ENCODE measurements around the gene ETV5.
A peak's percentile ranks its signal among the peaks of the same experiment; 100 is the strongest.

Gene ETV5

DNA sequence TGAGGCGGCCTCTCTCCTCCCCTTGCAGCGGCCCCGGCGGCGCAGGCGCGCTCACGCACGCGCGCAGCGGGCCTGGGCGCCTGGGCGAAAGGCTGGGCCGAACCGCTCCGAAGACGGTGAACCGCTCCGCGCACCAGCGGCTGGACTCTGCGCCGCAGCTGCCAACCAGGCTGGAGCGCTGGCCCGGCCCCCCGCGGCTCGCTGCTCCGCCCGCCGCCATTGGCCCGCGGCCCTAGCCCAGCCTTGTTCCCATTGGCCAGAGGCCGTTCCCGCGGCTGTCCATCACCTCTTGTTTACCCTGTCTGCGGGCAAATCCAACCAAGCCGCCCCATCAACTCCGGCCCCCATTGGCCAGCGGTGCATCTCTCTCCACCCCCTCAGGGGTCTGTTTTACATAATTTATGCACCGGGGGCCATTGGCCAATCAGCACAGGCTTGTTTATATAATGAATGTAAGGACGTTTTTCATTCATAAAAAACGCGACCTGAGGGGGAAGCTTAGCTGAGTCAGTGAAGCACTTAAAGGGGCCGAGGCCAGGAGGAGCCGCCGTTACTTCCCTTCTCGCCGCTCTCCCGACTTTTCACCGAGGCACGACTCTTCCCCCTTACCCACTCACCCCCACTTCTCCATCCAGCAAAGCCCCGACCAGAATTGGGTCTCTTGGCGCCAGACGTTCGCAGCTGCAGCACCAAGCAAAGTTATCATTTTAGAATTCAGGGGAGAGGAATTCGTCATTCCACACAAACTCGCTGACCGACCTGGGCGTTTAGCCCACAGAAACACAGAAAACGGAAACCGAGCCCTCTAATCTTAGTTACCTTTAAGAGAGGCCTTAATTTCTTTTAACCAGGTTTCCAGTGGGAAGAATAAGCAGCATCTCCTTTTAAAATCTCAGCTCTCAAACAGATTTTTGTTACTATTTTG lies at the start of gene ETV5:
Gene ETV5 (minus strand): TSS at position 149 of the 925 bp plus-strand sequence. CDS start 3,221 bp downstream, outside the sequence.
- peak; percentile 99 for DNase-seq

DNA sequence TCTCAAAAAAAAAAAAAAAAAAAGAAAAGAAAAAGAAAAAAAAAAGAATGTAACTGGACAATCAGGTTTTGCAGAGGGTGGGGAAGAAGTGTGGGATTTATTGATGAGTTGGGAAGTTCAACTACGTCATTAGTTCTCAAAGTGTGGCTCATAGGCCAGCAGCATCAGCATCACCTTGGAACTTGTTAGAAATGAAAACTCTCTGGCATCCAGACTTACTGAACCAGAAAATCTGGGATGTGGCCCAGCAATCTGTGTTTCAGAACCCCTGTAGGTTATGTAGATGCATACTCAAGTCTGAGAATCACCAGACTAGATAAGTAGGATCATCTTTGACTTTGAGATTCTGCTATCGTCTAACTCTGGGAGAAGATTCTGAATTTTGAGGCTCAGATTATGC lies 45.8 kb upstream of the ETV5 start:
- DNase-seq, result no peak

DNA sequence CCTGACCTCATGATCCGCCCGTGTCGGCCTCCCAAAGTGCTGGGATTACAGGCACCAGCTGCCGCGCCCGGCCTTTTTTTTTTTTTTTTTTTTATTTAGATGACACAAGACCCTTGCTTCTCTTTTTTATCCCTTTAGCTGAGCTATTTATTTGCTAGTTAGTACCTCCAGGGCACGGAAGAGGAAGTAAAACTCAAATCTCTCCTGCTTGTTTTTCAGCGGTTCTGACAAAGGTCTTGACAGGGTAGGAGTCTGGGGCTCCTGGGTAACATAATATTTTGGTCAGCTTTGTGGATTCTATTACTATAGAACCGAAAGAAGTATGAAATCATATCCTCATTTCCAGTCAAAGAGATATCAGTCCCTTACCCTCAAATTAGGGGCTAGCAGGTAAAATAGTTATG lies 44.0 kb upstream of the ETV5 start:
- DNase-seq, result no peak

DNA sequence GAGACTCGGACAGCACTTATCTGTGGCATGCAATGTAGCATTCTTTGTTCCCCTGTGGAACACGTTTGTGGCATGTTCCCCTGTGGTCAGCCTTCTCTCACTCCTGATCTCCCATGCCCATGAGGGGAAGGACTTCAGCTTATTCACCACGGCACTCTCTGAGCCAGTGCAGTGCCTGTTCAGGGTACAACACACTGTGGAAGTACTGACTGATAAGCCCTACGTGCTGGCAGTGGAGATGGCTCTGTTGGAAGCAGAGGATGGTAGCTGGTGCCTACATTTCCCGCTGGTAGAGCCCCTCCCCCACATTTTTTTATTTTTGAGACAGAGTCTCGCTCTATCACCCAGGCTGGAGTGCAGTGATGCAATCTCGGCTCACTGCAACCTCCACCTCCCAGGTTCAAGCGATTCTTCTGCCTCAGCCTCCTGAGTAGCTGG lies 43.5 kb upstream of the ETV5 start:
- no peak for DNase-seq

DNA sequence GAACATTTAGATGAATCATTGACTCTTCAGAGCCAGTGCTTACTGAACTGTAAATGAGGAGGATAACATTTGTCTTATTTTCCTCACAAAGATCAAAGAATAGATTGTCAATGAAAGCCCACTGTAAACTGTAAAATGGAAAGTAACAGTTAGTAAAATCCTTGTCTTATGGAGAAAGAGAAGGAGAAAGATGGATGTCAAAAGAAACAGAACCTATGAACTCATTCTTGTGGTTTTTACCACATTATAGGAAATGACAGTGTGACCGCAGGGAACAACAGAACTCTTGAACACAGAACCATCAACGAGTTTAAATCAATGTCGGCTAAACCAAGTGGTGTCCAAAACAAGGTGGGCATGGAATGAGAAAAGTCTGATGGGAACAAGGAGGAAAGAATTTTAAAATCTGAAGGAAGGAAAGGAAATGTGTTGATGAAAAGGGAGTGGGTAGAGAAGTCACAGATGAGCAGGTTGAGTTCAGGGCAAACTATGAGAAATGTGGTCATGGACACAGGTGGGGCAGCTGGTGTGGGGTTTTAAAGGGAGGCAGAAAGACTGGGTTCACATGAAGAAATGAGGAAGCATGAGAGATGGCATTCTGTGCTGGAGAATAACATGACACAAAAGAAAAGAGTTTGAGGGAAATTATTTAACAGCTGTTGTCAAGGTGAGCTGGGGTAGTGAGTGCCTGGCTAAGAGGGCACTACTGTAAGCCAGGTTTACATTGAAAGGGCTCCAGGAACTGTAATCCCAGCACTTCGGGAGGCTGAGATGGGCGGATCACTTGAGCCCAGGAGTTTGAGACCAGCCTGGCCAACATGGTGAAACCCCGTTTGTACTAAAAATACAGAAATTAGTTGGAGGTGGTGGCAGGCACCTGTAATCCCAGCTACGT lies 42.4 kb upstream of the ETV5 start:
- DNase-seq, result no peak

DNA sequence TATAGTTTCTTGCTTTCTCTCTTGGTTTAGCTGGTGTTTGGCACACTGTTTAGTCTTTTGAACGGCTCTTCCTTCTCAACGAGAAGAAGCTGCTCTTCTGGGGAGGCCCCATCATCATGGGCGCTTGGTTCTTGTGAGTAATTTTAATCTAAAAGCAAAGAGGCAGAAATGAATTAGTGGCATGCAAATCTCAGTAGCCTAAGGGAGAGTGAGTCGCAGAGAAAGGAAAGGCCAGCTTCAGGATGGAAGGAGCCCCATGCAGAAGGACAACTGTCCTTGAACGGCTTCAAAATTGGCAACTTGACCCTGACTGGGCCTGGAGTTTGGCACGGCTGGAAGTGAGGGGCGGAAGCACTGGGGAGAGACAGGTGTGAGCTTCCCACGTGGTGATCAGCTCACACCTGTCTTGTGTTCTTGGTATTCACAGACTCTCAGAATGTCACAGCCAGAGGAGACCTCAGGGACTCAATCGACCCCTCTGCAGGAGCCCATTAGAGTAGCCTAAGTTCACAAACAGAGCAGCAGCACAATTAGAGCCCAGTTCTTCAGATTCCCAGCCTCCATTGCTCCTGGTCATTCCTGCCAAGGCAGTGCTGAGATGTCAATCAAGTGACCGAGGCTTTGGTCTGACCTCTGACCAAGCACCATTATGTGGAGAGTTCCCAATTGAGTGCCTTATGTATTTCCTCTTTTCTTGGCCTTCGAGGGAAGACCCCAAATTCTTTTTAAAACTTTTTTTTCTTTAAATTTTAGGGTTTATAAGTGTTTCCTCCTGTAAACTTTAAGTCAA lies 41.3 kb upstream of the ETV5 start:
- no peak for DNase-seq

DNA sequence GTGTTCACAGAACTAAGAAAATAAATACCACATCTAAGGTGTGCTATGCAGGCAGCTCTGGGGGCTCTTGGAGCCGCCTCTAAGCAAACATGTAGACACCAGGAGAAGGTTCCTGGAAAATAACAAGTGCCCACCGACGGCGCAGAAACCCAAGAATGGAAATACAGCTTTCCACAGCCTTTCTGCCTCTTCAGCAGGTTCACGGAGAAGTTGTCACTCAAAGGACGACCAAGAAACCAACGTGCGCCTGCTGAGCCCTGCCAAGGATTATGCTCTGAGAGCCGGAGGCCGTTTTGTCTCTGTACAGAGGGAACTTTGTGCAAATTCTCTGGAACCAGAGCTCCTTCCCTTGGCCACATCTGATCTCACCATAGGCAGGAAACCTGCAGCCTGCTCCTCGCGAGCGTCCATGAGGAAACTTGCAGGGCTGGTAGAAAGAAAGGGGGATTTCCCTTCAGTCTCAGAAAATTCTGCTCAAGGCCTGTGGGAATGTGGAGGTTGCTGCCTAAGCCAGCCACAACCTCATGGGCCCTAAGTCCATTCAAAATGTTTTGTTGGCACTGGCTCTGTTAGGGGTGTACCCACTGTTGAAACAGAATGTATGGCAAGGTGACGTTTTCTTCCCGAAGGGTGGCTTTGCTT lies 40.6 kb upstream of the ETV5 start:
- DNase-seq, result no peak

DNA sequence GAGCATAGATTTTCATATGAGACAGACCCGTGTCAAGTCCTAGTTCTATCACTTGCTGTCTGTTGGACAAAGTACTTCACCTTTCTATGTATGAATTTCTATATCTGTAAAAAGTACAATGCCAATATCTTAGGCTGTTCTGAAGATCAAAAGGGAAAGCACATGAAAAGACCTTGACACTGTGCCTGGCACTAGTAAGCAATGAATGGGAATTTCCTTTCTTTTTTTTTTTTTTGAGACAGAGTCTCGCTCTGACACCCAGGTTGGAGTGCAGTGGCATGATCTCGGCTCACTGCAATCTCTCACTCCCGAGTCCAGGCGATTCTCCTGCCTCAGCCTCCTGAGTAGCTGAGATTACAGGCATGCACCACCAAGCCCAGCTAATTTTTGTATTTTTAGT lies 35.4 kb upstream of the ETV5 start:
- no peak for DNase-seq

DNA sequence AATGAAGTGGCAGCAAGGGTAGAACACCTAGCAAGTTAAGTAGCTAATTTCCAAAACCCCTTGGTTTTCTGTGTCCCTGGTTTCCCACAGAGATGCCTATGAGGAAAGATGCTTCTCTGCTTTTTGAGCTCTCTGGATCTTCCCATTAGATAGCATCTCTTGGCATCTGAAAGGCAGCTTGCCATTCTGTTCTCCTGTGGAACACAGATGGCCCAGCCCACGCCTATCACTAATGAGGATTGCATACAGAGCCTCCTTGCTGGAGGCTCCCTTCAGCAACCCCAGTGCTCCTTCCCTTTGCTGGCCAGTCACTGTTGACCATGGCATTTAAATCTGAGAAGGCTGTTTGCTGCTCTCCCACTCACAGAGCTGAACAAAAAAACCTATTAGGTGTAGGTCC lies 34.4 kb upstream of the ETV5 start:
- no peak for DNase-seq

DNA sequence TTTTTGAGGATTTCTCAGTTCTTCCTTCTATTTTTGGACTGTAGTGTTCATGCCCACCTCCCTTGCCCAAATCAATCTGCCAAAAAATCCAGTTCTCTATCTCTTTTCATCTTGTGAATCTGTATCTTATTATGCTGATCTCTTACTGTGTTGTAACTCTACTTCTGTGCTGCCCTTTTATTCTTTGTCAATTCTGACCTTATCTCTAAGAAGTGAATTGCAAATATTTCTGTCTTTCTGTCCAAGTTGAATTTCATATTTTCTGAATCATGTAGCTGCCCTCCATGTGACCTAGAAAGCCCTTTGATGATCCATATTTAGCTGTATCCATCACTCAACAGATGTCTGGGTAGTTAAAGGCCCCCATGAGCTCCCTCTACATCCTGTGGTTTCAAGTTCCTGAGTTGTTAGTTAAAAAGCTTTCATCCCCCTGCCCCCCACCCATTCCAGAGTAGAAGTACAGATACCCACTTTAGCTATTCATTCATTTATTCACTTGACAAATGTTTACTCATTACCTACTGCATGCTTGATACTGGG lies 33.6 kb upstream of the ETV5 start:
- DNase-seq, result peak; percentile 10

DNA sequence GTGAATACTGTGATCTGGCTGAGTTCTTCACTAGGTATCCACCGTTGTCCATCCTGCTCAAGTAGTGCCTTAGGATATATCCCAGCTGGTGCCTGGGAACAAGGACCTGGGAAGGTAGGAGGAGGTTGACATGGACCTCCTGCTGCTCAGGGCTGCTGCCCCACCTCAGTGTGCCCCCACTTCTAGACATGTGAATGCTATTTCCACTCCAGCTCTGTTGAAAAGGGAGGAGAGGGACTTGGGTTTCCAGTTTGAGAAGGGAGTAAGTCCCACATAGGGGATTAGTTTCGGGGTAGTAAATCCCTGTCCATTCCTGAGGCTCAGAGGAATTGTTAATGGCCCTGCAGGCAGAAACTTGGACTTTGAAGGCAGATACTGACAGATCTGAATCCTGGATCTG lies 32.9 kb upstream of the ETV5 start:
- DNase-seq, result no peak

DNA sequence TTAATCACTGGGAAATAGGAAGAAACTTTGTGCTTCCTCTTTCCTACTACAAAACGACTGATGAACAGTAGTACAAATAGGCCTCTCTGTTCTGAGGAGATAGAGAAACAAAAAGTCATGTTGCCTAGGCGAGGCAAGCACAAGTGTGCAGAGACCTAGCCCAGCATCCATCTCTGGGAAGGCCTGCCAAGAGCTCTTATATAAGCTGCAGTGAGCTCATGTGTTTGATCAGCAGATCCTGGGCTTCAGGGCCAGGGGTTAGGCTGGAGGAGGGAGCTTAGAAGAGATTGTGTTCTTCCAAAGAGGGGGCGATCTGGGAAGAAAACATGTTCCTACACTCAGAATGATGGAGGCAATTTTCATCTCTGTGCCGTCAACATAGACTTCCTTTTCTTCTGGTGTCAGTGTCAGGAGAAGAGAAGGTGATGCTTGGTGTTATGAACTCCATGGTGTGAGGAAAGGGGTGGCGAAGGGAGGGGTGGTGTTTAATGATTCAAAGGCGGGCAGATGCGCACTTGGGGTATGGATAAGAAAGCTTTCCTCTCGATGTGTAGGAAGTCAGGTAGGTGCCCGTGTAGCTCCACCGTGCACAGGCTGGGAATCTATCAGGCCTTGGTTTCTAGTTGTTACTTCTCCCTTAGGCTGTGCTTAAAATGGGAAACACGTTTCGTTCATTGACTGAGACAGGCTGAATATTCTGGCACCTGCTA lies 29.5 kb upstream of the ETV5 start:
- no peak for DNase-seq

DNA sequence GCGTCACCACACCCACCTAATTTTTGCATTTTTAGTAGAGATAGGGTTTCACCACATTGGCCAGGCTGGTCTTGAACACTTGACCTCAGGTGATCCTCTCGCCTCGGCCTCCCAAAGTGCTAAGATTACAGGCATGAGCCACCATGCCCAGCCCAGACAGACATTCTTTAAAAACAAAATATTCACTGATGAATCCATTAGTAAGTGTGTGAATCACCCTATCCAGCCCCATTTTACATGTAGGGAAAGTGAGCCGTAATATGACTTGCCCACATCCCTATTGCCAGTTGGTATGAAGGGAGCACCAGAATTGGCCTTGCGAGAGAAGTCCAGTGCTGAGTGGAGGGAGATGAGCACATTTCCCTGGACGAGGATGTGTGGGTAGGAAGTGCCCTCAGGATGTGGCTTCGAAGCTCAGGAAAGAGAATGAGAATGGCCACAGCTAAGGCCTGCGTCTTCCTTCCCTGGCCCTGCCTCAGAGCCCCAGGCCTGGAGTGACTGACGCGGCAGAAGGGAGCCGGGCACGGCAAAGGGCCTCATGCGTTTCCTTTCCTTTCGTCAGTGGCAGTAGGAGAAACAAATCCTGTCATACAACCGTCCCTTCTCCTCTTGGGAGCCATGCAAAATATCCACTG lies 28.3 kb upstream of the ETV5 start:
- no peak for DNase-seq

DNA sequence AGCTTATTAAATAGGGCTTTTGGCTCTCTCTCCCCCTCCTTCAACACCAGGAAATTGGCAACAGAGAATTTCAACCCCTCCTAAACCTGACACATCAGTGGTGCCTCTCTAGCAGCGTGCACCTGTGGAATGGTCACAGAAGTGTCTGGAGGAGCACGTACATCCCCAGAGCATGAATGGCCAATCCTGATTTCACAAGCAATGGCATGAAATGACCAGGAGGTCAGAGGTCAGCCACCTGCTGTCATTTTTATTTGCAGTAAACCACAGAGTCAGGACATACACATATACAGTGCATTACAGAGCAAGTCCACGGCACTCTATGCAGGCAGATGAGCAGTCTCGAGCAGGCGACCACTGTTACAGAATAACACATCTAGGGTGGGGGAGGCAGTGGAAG lies 25.1 kb upstream of the ETV5 start:
- no peak for DNase-seq

DNA sequence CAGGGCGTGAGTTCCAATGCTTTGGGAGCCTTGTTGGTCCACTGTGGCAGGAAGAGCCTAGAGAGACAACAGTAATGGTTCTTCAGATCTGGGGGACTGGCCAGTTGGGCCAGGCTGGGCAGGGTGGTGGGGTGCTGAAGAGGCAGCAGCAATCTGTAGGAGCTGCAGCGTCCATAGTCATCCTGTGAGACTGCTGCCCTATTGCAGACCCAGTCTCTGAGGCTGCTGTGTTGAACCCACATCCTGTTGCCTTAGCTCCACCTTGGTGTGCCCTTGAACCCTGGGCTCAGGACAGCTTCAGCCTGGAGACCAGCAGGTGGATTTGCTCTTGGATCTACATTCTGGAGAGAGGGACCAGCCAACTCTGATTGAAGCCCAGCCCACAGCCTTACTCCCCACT lies 23.6 kb upstream of the ETV5 start:
- no peak for DNase-seq

DNA sequence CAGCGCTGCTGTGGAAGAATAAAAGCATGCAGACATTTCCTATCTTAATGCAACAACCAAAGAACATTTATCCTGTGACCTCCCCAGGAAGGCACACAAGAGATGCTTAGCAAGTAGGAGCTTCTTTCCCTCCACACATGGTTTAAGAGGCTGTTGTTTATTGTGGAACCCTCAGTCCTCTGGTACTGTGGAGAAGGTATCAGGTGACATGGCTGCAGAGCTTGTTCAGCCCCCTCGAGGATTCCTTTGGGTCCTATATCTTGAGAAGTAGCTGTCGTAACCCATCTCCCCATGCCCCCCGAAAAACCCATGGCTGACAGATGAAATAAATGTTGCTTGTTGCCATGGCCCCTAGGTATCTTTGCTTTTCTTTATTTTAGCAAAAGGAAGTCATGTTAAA lies 20.3 kb upstream of the ETV5 start:
- DNase-seq, result no peak

DNA sequence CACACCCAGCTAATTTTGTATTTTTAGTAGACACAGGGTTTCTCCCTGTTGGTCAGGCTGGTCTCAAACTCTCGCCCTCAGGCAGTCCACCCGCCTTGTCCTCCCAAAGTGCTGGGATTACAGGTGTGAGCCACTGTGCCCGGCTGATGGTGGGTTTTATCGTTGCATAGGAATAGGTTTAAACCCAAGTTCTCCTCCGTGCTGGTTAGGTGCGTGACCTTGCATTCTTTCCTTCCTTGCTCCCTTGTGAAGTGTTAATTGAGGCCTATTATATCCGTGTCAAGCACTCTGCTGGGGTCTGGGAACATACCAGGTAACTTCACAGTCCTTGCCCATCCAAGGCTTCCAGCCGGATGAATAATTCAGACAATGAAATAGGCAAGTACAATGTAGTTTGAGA lies 19.3 kb upstream of the ETV5 start:
- DNase-seq, result no peak

DNA sequence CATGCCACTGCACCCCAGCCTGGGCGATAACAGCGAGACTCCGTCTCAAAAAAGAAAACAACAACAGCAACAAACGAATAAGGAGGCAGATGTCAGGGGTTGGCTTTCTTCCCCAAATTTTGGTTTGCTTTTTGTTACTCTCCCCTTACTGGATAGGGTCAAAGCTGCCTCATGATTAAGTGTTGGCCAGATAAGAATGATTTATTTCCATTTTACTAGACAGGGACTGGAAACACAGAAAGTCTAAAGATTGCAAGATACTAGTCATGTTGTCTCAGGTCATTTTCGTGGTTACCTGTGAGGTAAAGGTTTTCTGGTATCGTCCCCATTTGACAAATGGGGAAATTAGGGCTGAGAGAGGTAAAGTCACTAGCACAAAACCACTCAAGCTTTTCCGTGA lies 18.6 kb upstream of the ETV5 start:
- no peak for DNase-seq

DNA sequence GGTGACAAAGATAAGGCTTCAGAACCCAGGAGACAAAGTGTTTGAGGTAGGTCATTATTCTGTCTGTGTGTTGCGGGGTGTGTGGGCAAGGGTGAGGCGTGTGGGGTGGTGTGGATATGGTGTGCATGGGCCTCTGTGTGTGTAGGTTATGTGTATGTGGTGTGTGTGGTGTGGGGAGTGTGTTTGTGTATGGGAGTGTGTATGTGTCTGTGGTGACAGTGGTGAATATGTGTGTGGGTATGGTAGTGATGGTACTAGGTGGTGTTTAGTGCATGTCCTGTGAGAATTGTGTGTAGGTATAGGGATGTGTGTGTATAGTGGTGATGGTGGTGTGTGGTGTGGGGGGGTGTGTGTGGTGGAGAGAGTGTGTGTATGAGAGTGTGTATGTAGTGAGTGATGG lies 16.2 kb upstream of the ETV5 start:
- DNase-seq, result no peak

DNA sequence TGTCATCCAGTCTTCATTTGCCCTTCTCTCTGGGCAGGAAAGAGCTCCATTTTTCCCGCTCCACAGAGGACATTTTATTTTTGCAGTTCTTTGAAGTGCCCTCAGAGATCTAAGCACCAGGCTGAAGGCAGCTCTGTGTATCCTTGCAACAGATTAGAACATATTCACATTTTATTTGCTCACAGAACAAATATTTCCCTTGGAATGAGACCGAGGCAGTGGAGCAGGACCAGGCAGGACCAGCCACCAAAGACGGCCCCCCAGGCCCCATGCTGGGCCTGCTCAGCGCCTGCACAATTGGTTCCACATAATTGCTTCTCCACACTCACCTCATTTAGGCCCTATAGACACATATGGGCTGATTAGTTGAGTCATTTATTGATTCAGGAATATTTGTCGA lies 15.7 kb upstream of the ETV5 start:
- DNase-seq, result no peak

DNA sequence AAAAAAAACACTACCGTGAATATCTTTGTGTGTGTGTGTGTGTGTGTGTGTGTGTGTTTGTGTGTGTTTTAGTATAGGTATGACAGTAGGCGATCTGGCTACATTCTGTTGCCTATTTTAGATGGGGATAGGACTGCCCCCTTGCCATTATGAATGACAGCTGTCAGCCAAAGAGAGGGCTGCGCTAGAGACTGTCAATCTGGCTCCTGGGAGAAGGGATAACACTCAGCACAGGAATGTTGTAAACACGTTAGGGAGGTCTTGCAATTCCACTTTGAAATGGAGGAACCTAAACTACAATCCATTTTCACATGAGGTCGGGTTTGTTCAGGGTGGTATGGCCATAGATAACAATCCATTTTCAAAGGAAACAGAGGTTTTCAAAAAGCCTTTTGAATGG lies 14.1 kb upstream of the ETV5 start:
- no peak for DNase-seq

All from NCI-H226 (cell line).